Activated gamma-delta T cell treated with anti-CD3 and anti-CD28 coated beads, Interleukin-2, amount 50 U/mL, for 16 hours (primary cell): ENCODE measurements around the gene CCL7.

ENCODE experiments used
- DNase-seq: peaks from one replicate; pipeline ENCODE4 v3.0.0-alpha.2; 2020; ENCODE audit warnings: low read depth

Gene CCL7

GRCh38 chr17:34246881-34247280 is 23.1 kb upstream of the CCL7 start:
- DNase-seq = no peak

DNA sequence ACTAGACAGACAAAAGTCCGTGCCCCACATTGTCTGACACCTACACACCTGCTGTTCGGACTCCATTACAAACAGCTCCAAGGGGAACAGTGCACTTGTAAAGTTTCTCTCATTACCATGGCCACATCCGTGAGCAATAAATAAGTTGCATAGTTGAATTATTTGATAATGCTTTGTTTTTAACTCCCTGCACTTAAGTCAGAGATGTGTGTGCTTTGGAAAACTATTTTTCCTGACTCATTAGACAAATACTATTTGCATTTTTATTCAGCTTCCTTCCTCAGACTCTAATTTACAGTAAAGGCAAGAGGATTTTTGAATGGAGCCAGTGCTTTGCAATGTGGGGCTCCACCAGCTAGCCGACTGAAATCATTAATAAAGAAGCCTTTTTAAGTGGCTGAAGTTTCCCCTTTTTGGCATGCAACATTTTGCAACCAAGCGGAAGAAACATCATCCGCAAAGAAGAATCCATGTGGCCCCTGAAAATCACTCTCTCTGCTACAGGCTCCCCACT is 21.5 kb upstream of the CCL7 start:
- DNase-seq = no peak

- DNase-seq = no peak
These were observed 21.0 kb upstream of the CCL7 start for GRCh38 chr17:34249061-34249460.

- no peak for DNase-seq
These were observed 20.5 kb upstream of the CCL7 start for GRCh38 chr17:34249478-34249877.

DNA sequence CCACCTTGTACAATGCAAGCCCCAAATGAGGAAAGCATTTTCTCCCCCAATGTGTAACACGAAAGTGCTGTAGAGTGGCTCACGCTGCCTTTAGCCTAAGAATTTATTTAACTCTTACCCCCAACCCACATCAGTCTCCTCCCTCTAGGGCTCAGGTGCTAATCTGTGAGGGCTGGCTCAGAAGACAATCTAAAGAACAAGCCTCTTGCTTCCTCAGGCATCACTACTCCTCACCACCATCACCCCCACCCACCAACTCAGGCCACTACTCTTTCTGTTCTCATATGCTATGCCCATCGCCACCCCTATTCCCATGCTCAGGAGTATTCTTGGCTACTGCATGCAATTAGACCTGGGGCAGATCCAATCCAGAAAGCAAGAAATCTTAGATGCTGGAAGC is 18.8 kb upstream of the CCL7 start:
- no peak for DNase-seq

DNA sequence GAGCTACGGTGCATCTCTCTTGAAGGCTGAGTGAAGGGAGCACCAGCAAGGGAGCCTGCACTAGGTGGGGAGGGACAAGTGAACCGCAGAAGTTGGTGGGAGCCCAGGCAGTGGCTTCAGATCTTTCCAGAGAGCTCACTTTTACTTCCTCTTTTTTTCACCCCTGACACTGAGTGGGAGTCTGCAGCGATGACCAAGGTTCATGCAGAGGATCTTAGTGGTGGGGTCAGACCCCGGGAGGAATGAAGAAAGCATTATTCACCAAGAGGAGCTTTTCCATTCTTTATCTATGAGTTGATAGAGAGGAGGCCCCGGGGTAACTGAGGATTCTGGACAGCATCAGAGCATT is 18.0 kb upstream of the CCL7 start:
- no peak for DNase-seq

GRCh38 chr17:34252444-34253138 is 17.4 kb upstream of the CCL7 start:
- no peak for DNase-seq

- no peak for DNase-seq
These were observed 16.9 kb upstream of the CCL7 start for GRCh38 chr17:34253139-34253525.

DNA sequence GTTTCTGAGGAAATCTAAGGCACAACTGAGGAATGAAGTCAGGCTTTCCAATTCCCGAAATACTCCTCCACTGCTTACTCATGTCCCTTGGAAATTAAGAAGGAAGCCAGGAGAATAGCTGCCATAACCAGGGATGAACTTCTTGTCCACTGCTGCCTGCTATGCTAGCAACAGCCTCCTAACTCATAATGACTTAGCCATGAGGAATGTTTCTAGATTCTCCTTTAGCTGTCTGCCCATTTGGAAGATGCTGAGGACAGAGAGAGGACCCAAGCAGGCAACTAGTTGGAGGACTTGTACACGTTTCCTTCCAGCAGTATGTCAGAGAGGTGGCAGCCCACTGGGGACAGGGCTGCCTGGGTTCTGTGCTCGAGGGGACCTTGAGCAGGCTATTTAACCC is 15.9 kb upstream of the CCL7 start:
- no peak for DNase-seq

DNA sequence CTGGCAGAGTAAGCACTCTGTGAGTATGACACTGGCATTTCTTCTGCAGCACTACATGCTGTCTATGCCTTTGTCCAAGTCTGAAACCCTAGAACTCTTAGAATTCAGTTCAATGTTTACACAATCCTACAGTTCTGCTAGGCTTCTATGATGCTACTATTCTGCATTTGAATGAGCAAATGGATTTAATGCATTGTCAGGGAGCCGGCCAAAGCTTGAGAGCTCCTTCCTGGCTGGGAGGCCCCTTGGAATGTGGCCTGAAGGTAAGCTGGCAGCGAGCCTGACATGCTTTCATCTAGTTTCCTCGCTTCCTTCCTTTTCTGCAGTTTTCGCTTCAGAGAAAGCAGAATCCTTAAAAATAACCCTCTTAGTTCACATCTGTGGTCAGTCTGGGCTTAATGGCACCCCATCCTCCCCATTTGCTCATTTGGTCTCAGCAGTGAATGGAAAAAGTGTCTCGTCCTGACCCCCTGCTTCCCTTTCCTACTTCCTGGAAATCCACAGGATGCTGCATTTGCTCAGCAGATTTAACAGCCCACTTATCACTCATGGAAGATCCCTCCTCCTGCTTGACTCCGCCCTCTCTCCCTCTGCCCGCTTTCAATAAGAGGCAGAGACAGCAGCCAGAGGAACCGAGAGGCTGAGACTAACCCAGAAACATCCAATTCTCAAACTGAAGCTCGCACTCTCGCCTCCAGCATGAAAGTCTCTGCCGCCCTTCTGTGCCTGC is 15.2 kb upstream of the CCL7 start, which contains the start of gene CCL2:
Gene CCL2 (plus strand): TSS at position 635 of the 730 bp plus-strand sequence. CDS start 65 bp downstream, at position 700.
- no peak for DNase-seq

- DNase-seq = no peak
These were observed 14.7 kb upstream of the CCL7 start for GRCh38 chr17:34255381-34255732.

GRCh38 chr17:34255841-34256240 is 14.2 kb upstream of the CCL7 start:
- no peak for DNase-seq

DNA sequence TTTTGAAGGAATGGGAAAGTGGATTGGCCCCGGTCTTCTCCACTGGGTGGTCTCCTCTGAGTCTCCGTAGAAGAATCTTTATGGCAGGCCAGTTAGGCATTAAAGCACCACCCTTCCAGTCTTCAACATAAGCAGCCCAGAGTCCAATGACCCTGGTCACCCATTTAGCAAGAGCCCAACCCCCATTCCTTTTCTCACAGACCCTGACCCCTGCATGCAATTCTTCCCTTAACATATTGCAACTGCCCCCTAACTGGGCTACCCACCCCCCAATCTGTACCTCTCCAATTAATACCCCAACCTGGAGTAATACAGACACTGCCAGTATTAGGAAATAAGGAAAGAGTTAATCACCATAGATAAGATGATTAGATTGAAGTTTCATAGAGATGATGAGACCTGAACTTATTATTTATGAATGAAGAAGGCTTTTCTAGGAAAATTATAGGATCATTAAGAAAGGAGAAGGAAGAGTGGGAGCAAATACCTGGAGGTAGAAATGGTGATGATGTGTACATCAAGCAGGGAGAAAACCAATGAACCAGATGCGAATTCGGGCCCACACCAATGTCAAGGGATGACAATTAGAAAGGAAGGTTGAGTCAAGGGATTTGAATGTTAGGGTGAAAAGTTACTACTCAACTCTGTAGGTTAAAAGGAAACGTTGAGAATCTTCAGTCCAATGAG is 12.6 kb upstream of the CCL7 start:
- no peak for DNase-seq

DNA sequence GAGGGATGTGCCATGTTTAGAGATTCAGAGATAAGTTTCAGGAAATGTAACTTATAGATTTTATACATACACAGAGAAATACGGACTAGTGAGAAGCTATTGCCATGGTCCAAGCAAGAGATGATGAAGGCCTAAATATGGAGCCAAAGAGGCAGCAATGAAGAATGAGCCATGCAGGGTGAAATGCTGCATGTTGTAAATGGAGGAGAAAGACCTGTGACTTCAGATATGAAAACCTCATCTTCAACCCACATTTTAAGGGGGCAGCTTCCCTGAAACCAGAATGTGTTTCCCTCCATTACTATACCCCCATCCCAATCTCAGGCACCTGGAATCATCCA is 12.1 kb upstream of the CCL7 start:
- no peak for DNase-seq

DNA sequence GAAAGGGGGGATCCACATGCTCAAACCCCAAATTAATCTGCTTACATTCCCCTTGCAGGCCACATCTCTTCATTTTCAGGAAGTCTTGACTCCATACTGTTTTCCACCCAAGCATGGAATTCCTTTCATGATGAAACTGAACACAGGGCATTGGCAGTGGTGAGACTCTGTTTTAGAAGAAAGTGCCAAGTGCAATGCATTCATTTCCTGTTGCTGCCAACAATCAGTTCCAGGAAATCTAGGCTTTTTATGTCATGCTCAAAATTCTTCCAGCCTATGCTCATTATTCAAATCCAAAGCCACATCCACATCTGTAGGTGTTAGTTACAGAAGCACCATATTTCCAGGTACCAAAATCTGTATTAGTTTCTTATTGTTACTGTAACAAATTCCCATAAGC is 10.9 kb upstream of the CCL7 start:
- no peak for DNase-seq

DNA sequence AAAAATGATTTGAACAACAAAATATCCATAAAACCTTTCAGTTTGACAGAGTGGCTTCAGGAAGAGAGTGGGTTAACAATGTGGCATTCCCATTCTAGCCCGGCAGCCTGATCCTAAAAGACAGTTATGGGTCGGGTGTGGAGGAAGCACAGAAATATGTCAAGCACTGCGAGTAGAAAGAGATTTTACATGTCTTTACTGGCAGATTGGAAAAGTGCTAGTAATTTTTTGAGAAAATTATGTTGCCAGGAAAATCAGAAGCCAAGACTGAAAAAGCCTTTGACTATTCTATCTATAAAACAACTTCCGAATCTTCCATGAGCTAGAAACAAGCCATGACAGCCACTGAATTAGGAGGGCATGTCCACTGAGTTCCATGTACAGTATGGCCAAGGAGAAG is 9.2 kb upstream of the CCL7 start:
- DNase-seq = no peak

DNA sequence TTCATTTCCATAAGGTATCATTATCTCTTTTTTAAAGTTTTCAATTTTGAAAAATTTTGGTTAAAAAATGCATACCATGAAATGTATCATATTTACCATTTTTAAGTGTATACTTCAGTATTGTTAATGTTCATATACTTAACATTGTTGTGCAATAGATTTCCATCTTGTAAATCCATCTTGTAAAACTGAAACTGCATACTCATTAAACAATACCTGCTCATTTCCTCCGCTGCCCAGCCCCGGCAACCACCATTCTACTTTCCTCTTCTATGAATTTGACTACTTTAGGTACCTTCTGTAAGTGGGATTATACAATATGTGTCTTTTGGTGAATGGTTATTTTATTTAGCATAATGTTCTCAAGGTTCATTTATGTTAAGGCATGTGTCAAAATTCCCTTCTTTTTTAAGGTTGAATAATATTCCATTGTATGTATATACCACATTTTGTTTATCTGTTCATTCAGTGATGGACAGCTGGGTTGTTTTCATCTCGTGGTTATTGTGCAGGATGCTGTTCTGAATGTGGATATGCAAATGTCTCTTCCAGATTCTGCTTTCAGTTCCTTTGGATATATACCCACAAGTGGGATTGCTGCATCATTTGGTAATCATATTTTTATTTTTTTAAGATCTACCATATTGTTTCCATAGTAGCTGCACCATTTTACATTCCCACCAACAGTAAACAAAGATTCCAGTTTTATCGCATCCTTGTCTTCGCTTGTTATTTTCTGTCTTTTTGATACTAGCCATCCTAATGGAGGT is 8.3 kb upstream of the CCL7 start:
- DNase-seq = no peak

DNA sequence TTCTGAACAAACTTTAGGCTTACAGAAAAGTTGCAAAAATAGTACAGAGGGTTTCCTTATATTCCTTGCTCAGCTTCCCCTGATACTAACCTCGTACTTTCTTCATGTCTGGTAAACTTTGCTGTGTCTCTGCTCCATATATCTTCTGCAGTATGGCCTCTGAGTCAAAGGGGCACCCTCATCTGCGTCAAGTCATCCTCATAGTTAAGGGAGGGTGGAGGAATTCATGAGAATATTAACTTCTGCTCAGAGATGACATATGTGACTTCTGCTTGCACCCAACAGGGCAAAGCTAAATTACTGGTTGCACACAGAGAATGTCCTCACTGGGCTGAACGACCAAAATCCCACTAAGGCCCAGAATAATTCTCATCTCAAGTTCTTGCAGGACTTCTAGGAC is 4.3 kb upstream of the CCL7 start:
- DNase-seq = no peak

DNA sequence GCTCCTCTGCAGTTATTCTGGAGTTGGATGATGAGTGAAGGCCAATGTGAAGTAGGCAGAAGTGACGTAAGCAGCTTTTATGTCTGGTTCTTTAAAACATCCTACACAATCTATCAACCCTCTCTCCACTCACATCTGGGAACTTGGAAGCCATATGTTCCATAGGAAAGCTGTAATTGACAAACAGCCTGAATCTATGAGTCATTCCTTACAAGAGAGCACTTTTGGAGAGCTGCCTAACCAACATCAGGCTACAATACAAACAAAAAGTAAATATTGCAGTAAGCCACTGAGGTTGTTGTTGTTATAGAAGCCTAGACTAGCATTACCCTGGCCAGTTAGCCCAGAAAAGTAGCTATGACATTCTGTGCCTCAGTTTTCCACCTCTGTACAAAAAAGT is 5.9 kb downstream of the CCL7 start:
- DNase-seq = no peak

DNA sequence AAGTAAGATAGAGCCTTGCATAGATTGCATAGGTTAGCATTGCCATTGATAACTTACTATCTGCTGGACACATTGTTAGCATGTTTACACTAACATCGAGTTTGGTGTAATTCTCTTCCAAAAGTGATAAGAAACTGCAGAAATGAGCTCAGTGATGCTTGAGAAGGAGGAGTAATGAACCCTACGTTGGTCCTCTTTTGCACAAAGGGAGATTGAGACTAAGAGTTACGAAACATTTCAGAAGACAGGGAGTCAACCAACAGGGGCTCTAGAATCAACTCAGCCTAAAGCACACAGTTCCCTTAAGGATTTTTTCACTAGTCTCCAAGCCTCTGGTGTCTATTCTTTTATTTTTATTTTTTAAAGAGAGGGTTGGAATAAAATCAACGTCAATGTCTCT is 6.8 kb downstream of the CCL7 start:
- no peak for DNase-seq

DNA sequence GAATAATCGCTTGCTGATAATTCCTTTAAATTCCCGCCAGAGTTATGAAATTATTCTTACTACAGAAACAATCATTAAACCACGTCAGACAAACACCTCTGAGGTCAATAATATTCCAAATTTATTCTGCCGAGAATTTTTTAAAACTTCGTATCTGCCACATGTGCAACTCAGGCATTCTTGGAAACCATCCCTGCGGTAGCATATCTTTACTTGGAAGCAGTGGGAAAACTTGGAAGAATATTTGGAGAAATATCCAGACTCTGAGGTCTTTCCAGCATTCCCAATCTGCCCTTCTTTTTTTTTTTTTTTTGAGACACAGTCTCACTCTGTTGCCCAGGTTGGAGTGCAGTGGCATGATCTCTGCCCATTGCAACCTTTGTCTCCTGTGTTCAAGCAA is 13.6 kb downstream of the CCL7 start:
- DNase-seq = no peak

DNA sequence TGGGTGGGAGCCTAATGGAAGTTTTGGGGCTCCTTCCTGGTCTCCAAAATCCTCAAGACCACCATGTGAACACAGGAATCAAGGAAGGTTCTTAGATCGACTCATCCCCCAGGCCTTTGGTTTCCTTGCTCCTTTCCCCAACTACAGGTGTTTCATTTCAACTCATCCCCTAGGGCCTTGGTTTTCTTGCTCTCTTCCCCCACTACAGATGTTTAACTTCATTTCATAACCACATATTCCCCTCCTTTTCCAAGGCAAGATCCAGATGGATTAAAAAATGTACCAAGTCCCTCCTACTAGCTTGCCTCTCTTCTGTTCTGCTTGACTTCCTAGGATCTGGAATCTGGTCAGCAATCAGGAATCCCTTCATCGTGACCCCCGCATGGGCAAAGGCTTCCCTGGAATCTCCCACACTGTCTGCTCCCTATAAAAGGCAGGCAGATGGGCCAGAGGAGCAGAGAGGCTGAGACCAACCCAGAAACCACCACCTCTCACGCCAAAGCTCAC is 15.3 kb downstream of the CCL7 start, which contains the start of gene CCL11:
Gene CCL11 (plus strand): TSS at position 457 of the 507 bp plus-strand sequence. CDS start 67 bp downstream, outside the sequence.
- no peak for DNase-seq
